K562 (cell line): Measurements from ENCODE around the gene ERC2. TPM values are rescaled to one million over a fixed set of nuclear protein-coding genes. Genes with fewer than 3 reads are reported as not detected.

ENCODE experiments used
- ATAC-seq: fragments of 200-7000 bp; cut with Tn5 transposase; 3 replicates; pipeline ENCODE4 v1.9.1; 2020; ENCODE audit warnings: moderate library complexity
- BruUV-seq: library from RNA; stranded (reverse); fragments of 400-500 nt; replicated peaks from 2 replicates; lab custom pipeline; 2021; lab: Mats Ljungman, UMichigan
- CTCF ChIA-PET: fragments of 300-600 bp; formaldehyde crosslinking; extraction: SDS; loops from one replicate; lab custom pipeline; 2021; ENCODE audit warnings: low intra/inter-chr PET ratio; lab: Yijun Ruan, JAX
- POLR2A ChIA-PET: fragments of 300-600, 350-650 bp; sonication (Branson Sonifier 250); formaldehyde crosslinking; extraction: SDS; loops from one replicate; lab custom pipeline; 2021; ENCODE audit warnings: antibody characterized with exemption, inconsistent platforms; lab: Yijun Ruan, JAX
- DNase-seq, 4 experiments: peaks; one replicate each; pipeline versions ENCODE4 v3.0.0 to v3.0.0-alpha.2; 2011 to 2018; ENCODE audit warnings: low spot score in 3 of 4, mixed read lengths in 3 of 4; ENCODE audit errors: extremely low read depth in 1 of 4
- FAIRE-seq: peaks from 2 replicates; lab custom pipeline; 2011; peaks lifted over from hg19 to GRCh38; lab: Jason Lieb, UNC
- H2AFZ ChIP-seq: 2 replicates; pipeline ENCODE4 v1.6.0; 2011; ENCODE audit warnings: low read depth, low read length, control low read depth, inconsistent platforms
- H3K27ac ChIP-seq: fragments of 200-600 bp; 3 replicates; pipeline ENCODE4 v1.8.0; 2011; ENCODE audit warnings: low read depth, mild to moderate bottlenecking, control low read depth, inconsistent platforms, low read length, moderate library complexity, mixed read lengths; ENCODE audit errors: extremely low read depth
- H3K27me3 ChIP-seq, 2 experiments: fragments of 300-600 bp in 1 of 2; 2 replicates in 1 of 2; 3 replicates in 1 of 2; pipeline versions ENCODE4 v1.6.0 to v1.8.0; 2011; ENCODE audit warnings: inconsistent platforms in 2 of 2, low read length in 2 of 2, mild to moderate bottlenecking in 1 of 2, mixed read lengths in 1 of 2, moderate library complexity in 1 of 2; ENCODE audit not compliant: control insufficient read depth in 2 of 2, insufficient read depth in 2 of 2
- H3K36me3 ChIP-seq: fragments of 300-600 bp; 3 replicates; pipeline ENCODE4 v1.8.0; 2011; ENCODE audit warnings: mild to moderate bottlenecking, low read length, inconsistent platforms; ENCODE audit not compliant: control insufficient read depth, insufficient read depth
- H3K4me1 ChIP-seq, 2 experiments: fragments of 200-600 bp in 1 of 2; replicated peaks in 1 of 2; 2 replicates in 1 of 2; 3 replicates in 1 of 2; pipeline versions ENCODE4 v1.5.1 to v1.8.0; 2011; ENCODE audit warnings: inconsistent platforms in 2 of 2, low read length in 2 of 2, mild to moderate bottlenecking in 1 of 2, mixed read lengths in 1 of 2, moderate library complexity in 1 of 2; ENCODE audit not compliant: control insufficient read depth in 2 of 2, insufficient read depth in 2 of 2
- H3K4me2 ChIP-seq: 2 replicates; pipeline ENCODE4 v1.6.1; 2011; ENCODE audit warnings: low read length, control low read depth, inconsistent platforms, mixed read lengths; ENCODE audit not compliant: insufficient read depth
- H3K4me3 ChIP-seq: fragments of 200-600 bp; sonication (generic), shearing (Covaris generic); 2 replicates; pipeline ENCODE4 v1.5.1; 2016; ENCODE audit warnings: control low read depth, inconsistent platforms
- H3K79me2 ChIP-seq: fragments of 200-600 bp; 3 replicates; pipeline ENCODE4 v1.8.0; 2011; ENCODE audit warnings: low read length, inconsistent platforms; ENCODE audit not compliant: control insufficient read depth, insufficient read depth
- H3K9ac ChIP-seq, 2 experiments: 2 replicates each; pipeline versions ENCODE4 v1.6.0 to v1.6.1; 2011; ENCODE audit warnings: low read depth in 2 of 2, low read length in 2 of 2, control low read depth in 1 of 2, inconsistent platforms in 1 of 2, mild to moderate bottlenecking in 1 of 2, mixed read lengths in 1 of 2; ENCODE audit not compliant: insufficient read depth in 1 of 2
- H3K9me1 ChIP-seq: one replicate; pipeline ENCODE4 v1.6.0; 2011; ENCODE audit warnings: inconsistent platforms, mild to moderate bottlenecking, low read length, moderate library complexity; ENCODE audit not compliant: control insufficient read depth, insufficient read depth
- H3K9me3 ChIP-seq: replicated peaks from 2 replicates; pipeline ENCODE4 v1.5.1; 2011; ENCODE audit warnings: low read depth, low read length, inconsistent platforms; ENCODE audit not compliant: control insufficient read depth, insufficient read depth
- H4K20me1 ChIP-seq: replicated peaks from 2 replicates; pipeline ENCODE4 v1.6.1; 2011; ENCODE audit warnings: low read length, inconsistent platforms, mixed read lengths; ENCODE audit not compliant: control insufficient read depth, insufficient read depth
- CBX2 ChIP-seq: fragments of 200-600 bp; sonication (generic); IDR thresholded peaks from one replicate; pipeline ENCODE4 v1.6.1; 2012; ENCODE audit warnings: mild to moderate bottlenecking, low read length, inconsistent platforms; ENCODE audit not compliant: insufficient read depth, poor library complexity, severe bottlenecking
- ELK3 ChIP-seq: fragments of 450-650 bp; formaldehyde crosslinking; IDR thresholded peaks from 2 replicates; pipeline ENCODE4 v1.4.0; 2020; ENCODE audit warnings: mild to moderate bottlenecking
- FOXM1 ChIP-seq, 2 experiments: fragments of 450-650 bp in 1 of 2; sonication (generic) in 1 of 2; formaldehyde crosslinking in 1 of 2; IDR thresholded peaks; 2 replicates each; pipeline versions ENCODE4 v1.6.1 to v1.9.0; 2017 to 2022; ENCODE audit warnings: low read depth in 2 of 2, mild to moderate bottlenecking in 2 of 2, missing genetic modification reagents in 1 of 2, moderate library complexity in 1 of 2
- GATAD2B ChIP-seq: fragments of 450-650 bp; IDR thresholded peaks from 2 replicates; pipeline ENCODE4 v1.6.1; 2017; ENCODE audit warnings: mild to moderate bottlenecking, borderline replicate concordance
- HDAC3 ChIP-seq: fragments of 450-650 bp; IDR thresholded peaks from 2 replicates; pipeline ENCODE4 v1.6.1; 2018; ENCODE audit warnings: borderline replicate concordance, mild to moderate bottlenecking, moderate library complexity; ENCODE audit not compliant: partially characterized antibody
- ILK ChIP-seq: fragments of 450-650 bp; IDR thresholded peaks from 2 replicates; pipeline ENCODE4 v1.6.1; 2016; ENCODE audit warnings: missing genetic modification characterization, low read depth, mild to moderate bottlenecking, missing compliant biosample characterization, moderate library complexity, borderline replicate concordance
- ZNF644 ChIP-seq: fragments of 200-800 bp; sonication (Bioruptor generic); IDR thresholded peaks from 2 replicates; pipeline ENCODE4 v1.6.1; 2016; ENCODE audit warnings: low read depth, missing genetic modification characterization, missing compliant biosample characterization
- WGBS: fragments of 100-300 bp; shearing (Covaris generic); methylation state at CpG from one replicate; pipeline ENCODE4 v1.1.6; 2016; ENCODE audit warnings: low coverage, mixed read lengths; ENCODE audit not compliant: insufficient coverage; ENCODE audit errors: missing lambda C conversion rate; 5-methylcytosine and 5-hydroxymethylcytosine counted together
- in situ Hi-C: fragments of 300-500 bp; cut with MboI; formaldehyde crosslinking; loops from 4 replicates; pipeline ENCODE4 v1.15.0; 2018; ENCODE audit warnings: inconsistent platforms, mixed read lengths
- intact Hi-C: fragments of 100-400 bp; cut with micrococcal nuclease; formaldehyde crosslinking; loops from 2 replicates; pipeline ENCODE4 v1.14.2; 2022
- polyA plus RNA-seq, 8 experiments: library from polyadenylated mRNA; depleted of rRNA in 4 of 8; stranded (reverse) in 5 of 8; unstranded in 3 of 8; fragments of >200 nt; fragmentation: Nextera tagmentation in 2 of 8; fragmentation: Illumina TruSeq in 1 of 8; extraction: Ambion mirVana in 2 of 8; extraction: Trizol in 1 of 8; gene quantifications; 2 replicates each; pipeline versions ENCODE4 v1.2.1 to v1.2.3, GENCODE V29; 2011 to 2014; ENCODE audit warnings: inconsistent platforms in 1 of 8, missing spikeins in 1 of 8
- total RNA-seq, 7 experiments: library from RNA; depleted of rRNA in 6 of 7; stranded (reverse); fragments of >200 nt in 6 of 7; fragmentation: Illumina TruSeq in 2 of 7; extraction: Trizol in 2 of 7; gene quantifications; 2 replicates each; pipeline versions ENCODE4 v1.2.1 to v1.2.3, GENCODE V29; 2011 to 2021; ENCODE audit warnings: low replicate concordance in 1 of 7
- TF ChIP-seq, protein P1 (sequence below): fragments of 450-650 bp; IDR thresholded peaks from 2 replicates; pipeline ENCODE4 v1.7.0; 2016; ENCODE audit warnings: borderline replicate concordance

Gene ERC2
- total and polyA plus RNA-seq, 9 of the 15 experiments (the other 6 are each of a cell fraction or from before 2014, with no cell fraction given): 0.04 to 0.18 (median 0.07) TPM; not detected in 2

DNA sequence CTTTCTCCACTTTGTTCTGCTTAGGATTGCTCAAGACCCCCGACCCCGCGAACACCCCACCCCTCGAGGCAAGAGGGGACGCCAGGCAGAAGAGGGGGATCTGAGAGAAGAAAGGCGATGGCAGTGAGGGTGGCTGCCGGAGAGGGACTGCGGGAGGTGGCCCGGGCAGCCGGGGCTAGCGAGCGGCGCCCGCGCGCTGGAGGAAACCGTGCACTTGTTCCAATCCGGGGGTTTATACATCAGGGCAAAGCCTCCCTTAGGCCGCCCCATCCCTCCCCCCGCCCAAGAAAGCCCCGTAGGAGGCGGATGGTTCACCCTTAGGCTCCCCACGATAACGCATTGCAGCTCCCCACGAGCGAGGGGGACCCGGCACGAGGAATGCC, 475 bp downstream of the ERC2 start:
- no peak overlapping the region for H3K4me2 ChIP-seq
- BruUV-seq: no TSS peak
- FAIRE-seq (no peak), DNase-seq (no peak), ATAC-seq (no peak)
- no peaks in the 10 kb centered on the region for H3K36me3 ChIP-seq
- no peaks in the 10 kb centered on the region for H4K20me1 ChIP-seq
- in situ Hi-C loops (no loop called here), intact Hi-C loops (no loop called here)
- 8% methylated on average over 5 of the region's 28 CpGs for WGBS
- no peak overlapping the region for H2AFZ ChIP-seq
- CTCF ChIA-PET: no interaction called here
- H3K27me3 ChIP-seq: peaks cover 0 to 5% of the 10 kb centered on the region in 2 experiments; a peak in 2 of 5 replicates
- H3K27ac ChIP-seq: no peak overlapping the region
- no peaks in the 10 kb centered on the region for H3K9me3 ChIP-seq
- POLR2A ChIA-PET: no interaction called here
- TF ChIP-seq ILK (no peak), ELK3 (CRISPR knock-in tag) (no peak), HDAC3 (no peak), ZNF644 (tag) (no peak), CBX2 (no peak), GATAD2B (no peak), FOXM1 (IDR thresholded peaks at IDR 0.05; ENCODE audit: low read depth) (no peak), FOXM1 (CRISPR knock-in tag; IDR thresholded peaks at IDR 0.05; ENCODE audit: low read depth) (no peak)
- TF ChIP-seq, protein P1, sequence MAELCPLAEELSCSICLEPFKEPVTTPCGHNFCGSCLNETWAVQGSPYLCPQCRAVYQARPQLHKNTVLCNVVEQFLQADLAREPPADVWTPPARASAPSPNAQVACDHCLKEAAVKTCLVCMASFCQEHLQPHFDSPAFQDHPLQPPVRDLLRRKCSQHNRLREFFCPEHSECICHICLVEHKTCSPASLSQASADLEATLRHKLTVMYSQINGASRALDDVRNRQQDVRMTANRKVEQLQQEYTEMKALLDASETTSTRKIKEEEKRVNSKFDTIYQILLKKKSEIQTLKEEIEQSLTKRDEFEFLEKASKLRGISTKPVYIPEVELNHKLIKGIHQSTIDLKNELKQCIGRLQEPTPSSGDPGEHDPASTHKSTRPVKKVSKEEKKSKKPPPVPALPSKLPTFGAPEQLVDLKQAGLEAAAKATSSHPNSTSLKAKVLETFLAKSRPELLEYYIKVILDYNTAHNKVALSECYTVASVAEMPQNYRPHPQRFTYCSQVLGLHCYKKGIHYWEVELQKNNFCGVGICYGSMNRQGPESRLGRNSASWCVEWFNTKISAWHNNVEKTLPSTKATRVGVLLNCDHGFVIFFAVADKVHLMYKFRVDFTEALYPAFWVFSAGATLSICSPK: no peak
- no peak overlapping the region for H3K4me3 ChIP-seq
- no peaks in the 10 kb centered on the region for H3K79me2 ChIP-seq
- H3K4me1 ChIP-seq: no peaks in the 10 kb centered on the region; a peak in 1 of 5 replicates
- no peaks in the 10 kb centered on the region for H3K9me1 ChIP-seq
- H3K9ac ChIP-seq: no peak overlapping the region
